Neural cell (in vitro differentiated cells): ENCODE data around the gene PLCD1. TPM values are rescaled to one million over a fixed set of nuclear protein-coding genes. Genes with fewer than 3 reads are reported as not detected.

Experiments used
- H2AFZ ChIP-seq: fragments of 200-600, 300-800 bp; sonication (generic), shearing (Covaris generic); 2 replicates; pipeline ENCODE4 v1.6.0; 2014; ENCODE audit warnings: low read depth, mild to moderate bottlenecking, antibody characterized with exemption, low read length, moderate library complexity
- H3F3A ChIP-seq: fragments of 200-600 bp; shearing (Covaris generic); 2 replicates; pipeline ENCODE4 v1.6.1; 2016; ENCODE audit warnings: mild to moderate bottlenecking, moderate library complexity, mixed read lengths, antibody characterized with exemption, low read length; ENCODE audit not compliant: insufficient read depth, poor library complexity, severe bottlenecking
- H3K27ac ChIP-seq: fragments of 200-600, 300-800 bp; sonication (generic), shearing (Covaris generic); 2 replicates; pipeline ENCODE4 v1.5.1; 2014; ENCODE audit warnings: mild to moderate bottlenecking, low read length, moderate library complexity
- H3K27me3 ChIP-seq: fragments of 300-800, 200-600 bp; sonication (generic), shearing (Covaris generic); 2 replicates; pipeline ENCODE4 v1.6.0; 2014; ENCODE audit warnings: mild to moderate bottlenecking, low read depth, low read length, moderate library complexity; ENCODE audit not compliant: insufficient read depth
- H3K36me3 ChIP-seq: fragments of 300-800, 200-600 bp; sonication (generic), shearing (Covaris generic); 2 replicates; pipeline ENCODE4 v1.5.1; 2014; ENCODE audit warnings: mild to moderate bottlenecking, antibody characterized with exemption, low read length, moderate library complexity; ENCODE audit not compliant: insufficient read depth
- H3K4me2 ChIP-seq: fragments of 300-800, 200-600 bp; sonication (generic), shearing (Covaris generic); 2 replicates; pipeline ENCODE4 v1.6.0; 2014; ENCODE audit warnings: mild to moderate bottlenecking, low read length
- H3K4me3 ChIP-seq: fragments of 300-800, 200-600 bp; sonication (generic), shearing (Covaris generic); 2 replicates; pipeline ENCODE4 v1.5.1; 2014; ENCODE audit warnings: mild to moderate bottlenecking, low read length, moderate library complexity
- H3K79me2 ChIP-seq: fragments of 200-600 bp; shearing (Covaris generic); replicated peaks from 2 replicates; pipeline ENCODE4 v1.6.0; 2014; ENCODE audit warnings: mild to moderate bottlenecking, low read length, moderate library complexity; ENCODE audit not compliant: insufficient read depth
- H3K9ac ChIP-seq: fragments of 300-800, 200-600 bp; sonication (generic), shearing (Covaris generic); 2 replicates; pipeline ENCODE4 v1.6.1; 2016; ENCODE audit warnings: mild to moderate bottlenecking, low read length, mixed read lengths
- H3K9me2 ChIP-seq: fragments of 200-600 bp; shearing (Covaris generic); 2 replicates; pipeline ENCODE4 v1.6.1; 2016; ENCODE audit warnings: mild to moderate bottlenecking, low read length, mixed read lengths; ENCODE audit not compliant: insufficient read depth
- H3K9me3 ChIP-seq: fragments of 200-600, 300-800 bp; sonication (generic), shearing (Covaris generic); 2 replicates; pipeline ENCODE4 v1.6.1; 2016; ENCODE audit warnings: mild to moderate bottlenecking, mixed run types, low read length, moderate library complexity, mixed read lengths
- H4K20me1 ChIP-seq: fragments of 200-600 bp; shearing (Covaris generic); 2 replicates; pipeline ENCODE4 v1.6.1; 2016; ENCODE audit warnings: mild to moderate bottlenecking, mixed run types; ENCODE audit not compliant: insufficient read depth
- CTCF ChIP-seq: fragments of 450-650 bp; IDR thresholded peaks from 2 replicates; pipeline ENCODE4 v1.5.1; 2014; ENCODE audit warnings: antibody characterized with exemption, mild to moderate bottlenecking, moderate library complexity; ENCODE audit not compliant: poor library complexity, severe bottlenecking
- EP300 ChIP-seq: fragments of 450-650 bp; conservative IDR thresholded peaks from 2 replicates; pipeline ENCODE4 v1.6.1; 2014; ENCODE audit warnings: antibody characterized with exemption, mild to moderate bottlenecking, moderate library complexity; ENCODE audit not compliant: poor library complexity, severe bottlenecking
- EZH2 ChIP-seq: fragments of 200-600, 300-800 bp; shearing (Covaris generic), sonication (generic); IDR thresholded peaks from 2 replicates; pipeline ENCODE4 v1.6.1; 2014; ENCODE audit warnings: antibody characterized with exemption, low read length, borderline replicate concordance, mild to moderate bottlenecking; ENCODE audit not compliant: insufficient read depth, poor library complexity, severe bottlenecking
- MXI1 ChIP-seq: fragments of 450-650 bp; conservative IDR thresholded peaks from 2 replicates; pipeline ENCODE4 v1.6.1; 2014; ENCODE audit warnings: antibody characterized with exemption, mild to moderate bottlenecking; ENCODE audit not compliant: poor library complexity, severe bottlenecking
- POLR2AphosphoS5 ChIP-seq: IDR thresholded peaks from 2 replicates; pipeline ENCODE4 v1.6.1; 2012
- RAD21 ChIP-seq: fragments of 450-650 bp; conservative IDR thresholded peaks from 2 replicates; pipeline ENCODE4 v1.6.1; 2014; ENCODE audit warnings: antibody characterized with exemption, mild to moderate bottlenecking, moderate library complexity
- SMC3 ChIP-seq: fragments of 450-650 bp; conservative IDR thresholded peaks from 2 replicates; pipeline ENCODE4 v1.6.1; 2014; ENCODE audit warnings: antibody characterized with exemption, mild to moderate bottlenecking, moderate library complexity; ENCODE audit not compliant: poor library complexity
- TAF1 ChIP-seq: IDR thresholded peaks from 2 replicates; pipeline ENCODE4 v1.6.1; 2012; ENCODE audit warnings: low read depth
- polyA plus RNA-seq: library from polyadenylated mRNA; depleted of rRNA; stranded (reverse); fragments of >200 nt; gene quantifications from 2 replicates; pipeline ENCODE4 v1.2.3, GENCODE V29; 2014
- TF ChIP-seq, protein P1 (sequence below): IDR thresholded peaks from 2 replicates; pipeline ENCODE4 v1.6.1; 2012; ENCODE audit warnings: borderline replicate concordance

The PLCD1 gene
- polyA plus RNA-seq, 1 donor from 2014 or later = 4.6 TPM

DNA sequence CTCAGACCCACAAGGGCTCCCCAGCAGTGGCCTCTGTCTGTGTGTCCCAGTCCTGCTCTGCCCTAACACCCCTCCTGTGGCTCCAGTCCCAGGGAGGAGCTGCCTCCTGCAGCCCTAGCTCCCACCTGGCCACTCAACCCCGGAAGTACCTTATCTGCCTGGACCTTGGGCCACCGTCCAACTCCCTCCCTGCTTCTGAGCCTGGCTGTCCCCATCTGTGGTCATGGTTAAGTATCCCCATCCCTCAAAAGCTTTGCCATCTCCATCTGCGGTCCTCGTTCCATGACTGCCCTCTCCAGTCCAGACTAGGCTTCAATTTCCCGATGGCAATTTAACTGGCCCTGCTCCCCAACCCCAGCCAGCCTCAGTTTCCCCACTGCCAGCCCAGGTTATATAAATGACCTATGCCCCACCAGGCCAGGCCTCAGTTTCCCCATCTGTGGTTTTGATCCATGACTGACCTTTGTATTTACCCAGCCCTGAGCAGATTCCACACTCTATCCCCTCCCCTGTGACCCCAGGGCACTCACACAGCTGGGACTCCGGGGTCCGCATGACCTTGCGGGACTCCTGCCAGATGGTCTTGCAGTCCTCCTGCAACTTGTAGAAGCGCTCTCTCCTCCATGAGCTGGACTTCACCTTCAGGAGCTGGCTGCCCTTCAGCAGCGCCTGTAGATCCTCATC is 9.6 kb downstream of the PLCD1 start:
- TF ChIP-seq EP300 (no peak), RAD21 (no peak), EZH2 (no peak)
- Histone ChIP-seq H3K9me3 (no peaks in the 10 kb centered on the region), H3F3A (no peaks in the 10 kb centered on the region), H3K27ac (no peak overlapping the region), H4K20me1 (no peaks in the 10 kb centered on the region), H3K4me3 (no peak overlapping the region), H3K9ac (no peak overlapping the region), H2AFZ (no peak overlapping the region), H3K27me3 (no peaks in the 10 kb centered on the region), H3K9me2 (no peaks in the 10 kb centered on the region), H3K4me2 (no peak overlapping the region), H3K79me2 (no peaks in the 10 kb centered on the region), H3K36me3 (no peaks in the 10 kb centered on the region)

- no peak overlapping the region for H3K9ac ChIP-seq
- H3K27me3 ChIP-seq = no peaks in the 10 kb centered on the region
- no peaks in the 10 kb centered on the region for H4K20me1 ChIP-seq
- H3K36me3 ChIP-seq = no peaks in the 10 kb centered on the region
- H3F3A ChIP-seq = no peaks in the 10 kb centered on the region
- H3K79me2 ChIP-seq = no peaks in the 10 kb centered on the region
- no peaks in the 10 kb centered on the region for H3K9me3 ChIP-seq
- H3K4me3 ChIP-seq = no peak overlapping the region
- no peak overlapping the region for H3K27ac ChIP-seq
- no peak overlapping the region for H3K4me2 ChIP-seq
- H2AFZ ChIP-seq = no peak overlapping the region
- no peak for TF ChIP-seq EZH2
- TF ChIP-seq, protein P1, sequence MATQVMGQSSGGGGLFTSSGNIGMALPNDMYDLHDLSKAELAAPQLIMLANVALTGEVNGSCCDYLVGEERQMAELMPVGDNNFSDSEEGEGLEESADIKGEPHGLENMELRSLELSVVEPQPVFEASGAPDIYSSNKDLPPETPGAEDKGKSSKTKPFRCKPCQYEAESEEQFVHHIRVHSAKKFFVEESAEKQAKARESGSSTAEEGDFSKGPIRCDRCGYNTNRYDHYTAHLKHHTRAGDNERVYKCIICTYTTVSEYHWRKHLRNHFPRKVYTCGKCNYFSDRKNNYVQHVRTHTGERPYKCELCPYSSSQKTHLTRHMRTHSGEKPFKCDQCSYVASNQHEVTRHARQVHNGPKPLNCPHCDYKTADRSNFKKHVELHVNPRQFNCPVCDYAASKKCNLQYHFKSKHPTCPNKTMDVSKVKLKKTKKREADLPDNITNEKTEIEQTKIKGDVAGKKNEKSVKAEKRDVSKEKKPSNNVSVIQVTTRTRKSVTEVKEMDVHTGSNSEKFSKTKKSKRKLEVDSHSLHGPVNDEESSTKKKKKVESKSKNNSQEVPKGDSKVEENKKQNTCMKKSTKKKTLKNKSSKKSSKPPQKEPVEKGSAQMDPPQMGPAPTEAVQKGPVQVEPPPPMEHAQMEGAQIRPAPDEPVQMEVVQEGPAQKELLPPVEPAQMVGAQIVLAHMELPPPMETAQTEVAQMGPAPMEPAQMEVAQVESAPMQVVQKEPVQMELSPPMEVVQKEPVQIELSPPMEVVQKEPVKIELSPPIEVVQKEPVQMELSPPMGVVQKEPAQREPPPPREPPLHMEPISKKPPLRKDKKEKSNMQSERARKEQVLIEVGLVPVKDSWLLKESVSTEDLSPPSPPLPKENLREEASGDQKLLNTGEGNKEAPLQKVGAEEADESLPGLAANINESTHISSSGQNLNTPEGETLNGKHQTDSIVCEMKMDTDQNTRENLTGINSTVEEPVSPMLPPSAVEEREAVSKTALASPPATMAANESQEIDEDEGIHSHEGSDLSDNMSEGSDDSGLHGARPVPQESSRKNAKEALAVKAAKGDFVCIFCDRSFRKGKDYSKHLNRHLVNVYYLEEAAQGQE = no peak
- no peak for TF ChIP-seq RAD21
- TF ChIP-seq SMC3 = no peak
- TF ChIP-seq MXI1 = no peak
- no peak for TF ChIP-seq TAF1
- no peak for TF ChIP-seq POLR2AphosphoS5
- TF ChIP-seq CTCF = no peak
- TF ChIP-seq EP300 = no peak
- no peaks in the 10 kb centered on the region for H3K9me2 ChIP-seq
These were observed 10.9 kb downstream of the PLCD1 start for GRCh38 chr3:38018296-38019266.
